Calu3 (cell line): ENCODE results near the gene CERK. TPM values are rescaled to one million over a fixed set of nuclear protein-coding genes. Genes with fewer than 3 reads are reported as not detected.
A peak's percentile ranks its signal among the peaks of the same experiment; 100 is the strongest.

Source experiments
- BruUV-seq: library from RNA; stranded (reverse); fragments of 400-500 nt; replicated peaks from 2 replicates; lab custom pipeline; 2021; lab: Mats Ljungman, UMichigan
- CTCF ChIA-PET: fragments of 300-600 bp; sonication (Branson Sonifier 250); formaldehyde crosslinking; loops from one replicate; lab custom pipeline; 2022; ENCODE audit warnings: antibody characterized with exemption; lab: Charles Lee
- DNase-seq: peaks from one replicate; pipeline ENCODE4 v3.0.0; 2022
- H3K27ac Mint-ChIP-seq: one replicate; pipeline ENCODE4 v1.8.0; 2022; ENCODE audit warnings: mixed read lengths; ENCODE audit not compliant: unreplicated experiment
- H3K27me3 Mint-ChIP-seq: one replicate; pipeline ENCODE4 v1.8.0; 2022; ENCODE audit warnings: mixed read lengths; ENCODE audit not compliant: unreplicated experiment
- H3K36me3 Mint-ChIP-seq: one replicate; pipeline ENCODE4 v1.8.0; 2022; ENCODE audit warnings: mild to moderate bottlenecking, moderate library complexity, mixed read lengths; ENCODE audit not compliant: insufficient read depth, unreplicated experiment
- H3K4me1 Mint-ChIP-seq: one replicate; pipeline ENCODE4 v1.8.0; 2022; ENCODE audit warnings: mild to moderate bottlenecking, low read depth, mixed read lengths; ENCODE audit not compliant: unreplicated experiment
- H3K4me3 Mint-ChIP-seq: one replicate; pipeline ENCODE4 v1.8.0; 2022; ENCODE audit warnings: mild to moderate bottlenecking, low read depth, moderate library complexity, mixed read lengths; ENCODE audit not compliant: unreplicated experiment
- H3K9me3 Mint-ChIP-seq: one replicate; pipeline ENCODE4 v1.8.0; 2022; ENCODE audit warnings: low read depth, mixed read lengths; ENCODE audit not compliant: unreplicated experiment
- CTCF ChIP-seq: fragments of 200-600 bp; IDR thresholded peaks from one replicate; pipeline ENCODE4 v1.8.0; 2022; ENCODE audit warnings: antibody characterized with exemption; ENCODE audit not compliant: unreplicated experiment
- intact Hi-C: fragments of 100-400 bp; cut with micrococcal nuclease; formaldehyde crosslinking; loops from one replicate; pipeline ENCODE4 v1.10.0; 2022; ENCODE audit not compliant: unreplicated experiment
- total RNA-seq: library from RNA; stranded (reverse); gene quantifications from 2 replicates; pipeline ENCODE4 v1.2.3, GENCODE V29; 2022

CERK gene
- total RNA-seq, 1 experiment from 2014 or later = 25.0 TPM

- Mint-ChIP-seq H3K36me3 (no peaks in the 10 kb centered on the region), H3K4me1 (peaks cover 30% of the 10 kb centered on the region), H3K27me3 (no peaks in the 10 kb centered on the region), H3K4me3 (no peak overlapping the region), H3K27ac (peak overlapping the region; percentile 43), H3K9me3 (no peaks in the 10 kb centered on the region)
- no TSS peak for BruUV-seq
- DNase-seq = no peak
- CTCF ChIA-PET = no interaction called here
- no peak for TF ChIP-seq CTCF
- intact Hi-C loops = loop anchor here (5.0 kb wide), 1 partner anchor 32 kb away; the partner anchor contains the start of gene CERK
Observed at GRCh38 chr22:46769706-46770105, 31.7 kb upstream of the CERK start.

- H3K4me1 Mint-ChIP-seq = peaks cover 30% of the 10 kb centered on the region
- no peak overlapping the region for H3K4me3 Mint-ChIP-seq
- intact Hi-C loops = no loop called here
- H3K9me3 Mint-ChIP-seq = no peaks in the 10 kb centered on the region
- no peaks in the 10 kb centered on the region for H3K36me3 Mint-ChIP-seq
- TF ChIP-seq CTCF = no peak
- DNase-seq = no peak
- CTCF ChIA-PET = no interaction called here
- no peaks in the 10 kb centered on the region for H3K27me3 Mint-ChIP-seq
- no TSS peak for BruUV-seq
- H3K27ac Mint-ChIP-seq = peak overlapping the region; percentile 43
Observed at GRCh38 chr22:46769191-46769675, 31.2 kb upstream of the CERK start.

- H3K36me3 Mint-ChIP-seq = peaks cover 10% of the 10 kb centered on the region
- intact Hi-C loops = no loop called here
- H3K4me3 Mint-ChIP-seq = no peak overlapping the region
Observed at GRCh38 chr22:46767249-46767985, 29.4 kb upstream of the CERK start.

GRCh38 chr22:46766611-46767010 lies 28.6 kb upstream of the CERK start:
- peaks cover 19% of the 10 kb centered on the region for H3K36me3 Mint-ChIP-seq
- TF ChIP-seq CTCF = no peak
- intact Hi-C loops = no loop called here
- H3K27ac Mint-ChIP-seq = no peak overlapping the region
- H3K4me1 Mint-ChIP-seq = peaks cover 43% of the 10 kb centered on the region
- no peak overlapping the region for H3K4me3 Mint-ChIP-seq
- BruUV-seq = no TSS peak
- no peak for DNase-seq
- CTCF ChIA-PET = no interaction called here
- H3K9me3 Mint-ChIP-seq = no peaks in the 10 kb centered on the region
- H3K27me3 Mint-ChIP-seq = no peaks in the 10 kb centered on the region

More at GRCh38 chr22:46767249-46767985, 29.4 kb upstream of the CERK start:
- no peak overlapping the region for H3K27ac Mint-ChIP-seq
- no peaks in the 10 kb centered on the region for H3K27me3 Mint-ChIP-seq
- CTCF ChIA-PET = no interaction called here
- no peaks in the 10 kb centered on the region for H3K9me3 Mint-ChIP-seq
- peaks cover 35% of the 10 kb centered on the region for H3K4me1 Mint-ChIP-seq
- BruUV-seq = no TSS peak
- no peak for DNase-seq
- TF ChIP-seq CTCF = no peak
